ENCODE data around the gene STAT1. TPM values are rescaled to one million over a fixed set of nuclear protein-coding genes. Genes with fewer than 3 reads are reported as not detected.

Gene STAT1
- total RNA-seq, 1 donor from 2014 or later: 76.5 TPM

DNA sequence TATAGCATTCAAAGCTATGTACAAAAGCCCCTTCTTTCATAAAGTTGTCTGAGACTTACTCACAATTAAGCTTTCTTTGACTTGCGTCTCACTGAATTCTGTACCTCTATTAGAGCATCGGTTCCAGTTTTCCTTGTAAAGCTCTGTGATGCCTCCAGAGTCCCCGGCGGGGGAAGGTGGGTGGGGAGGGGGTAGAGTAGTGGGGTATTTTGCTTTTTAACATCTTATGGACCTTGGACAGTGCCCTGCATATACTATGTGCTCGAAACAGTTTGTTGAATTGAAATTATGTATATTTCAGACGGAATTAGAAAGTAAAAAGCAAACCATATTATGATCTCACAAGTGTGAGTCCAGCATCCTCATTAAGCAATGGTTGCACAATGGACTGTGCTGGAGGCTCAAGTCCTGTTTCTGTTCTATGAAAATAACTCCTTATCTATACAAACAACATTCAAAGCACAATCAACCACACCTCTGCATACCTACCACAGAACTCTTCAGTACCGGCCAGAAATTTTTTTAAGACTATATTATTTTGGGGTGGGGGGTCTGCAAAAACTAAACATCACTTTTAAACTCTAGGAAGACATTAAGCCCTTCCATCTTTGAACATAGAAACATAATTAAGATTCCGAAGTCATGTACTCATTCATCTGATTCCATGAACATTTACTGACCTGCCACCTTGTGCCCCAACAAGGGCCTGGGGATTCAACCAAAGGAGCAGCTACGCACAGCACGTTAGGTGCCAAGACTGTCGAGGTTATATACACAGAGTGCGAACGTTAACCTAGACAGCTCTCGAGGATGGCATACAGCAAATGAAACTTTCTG is 908 bp downstream of the STAT1 start:
- H3K4me1 Mint-ChIP-seq (ENCODE audit: unreplicated experiment): peaks cover 8% of the 10 kb centered on the region

DNA sequence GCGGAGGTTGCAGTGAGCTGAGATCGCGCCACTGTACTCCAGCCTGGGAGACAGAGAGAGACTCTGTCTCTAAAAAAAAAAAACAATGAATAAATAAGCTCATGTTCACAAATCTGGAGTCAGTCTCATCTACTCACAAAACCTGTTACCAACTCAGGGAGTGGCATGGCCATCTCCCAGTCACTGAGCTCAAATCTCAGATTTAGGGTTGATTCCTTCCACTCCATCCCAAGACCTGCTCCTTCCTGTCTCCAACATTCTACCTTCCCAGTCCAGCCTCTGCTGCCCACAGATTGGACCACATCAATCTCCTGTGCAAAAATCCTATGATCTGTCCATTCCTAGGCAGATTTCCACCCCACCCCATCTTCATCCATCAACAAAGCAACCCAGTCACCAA is 1.6 kb downstream of the STAT1 start:
- Mint-ChIP-seq H3K4me3 (ENCODE audit: unreplicated experiment) (no peak overlapping the region), H3K9me3 (ENCODE audit: unreplicated experiment) (no peaks in the 10 kb centered on the region), H3K4me1 (ENCODE audit: unreplicated experiment) (peaks cover 8% of the 10 kb centered on the region), H3K27me3 (ENCODE audit: unreplicated experiment) (no peaks in the 10 kb centered on the region), H3K27ac (ENCODE audit: unreplicated experiment) (no peak overlapping the region), H3K36me3 (ENCODE audit: unreplicated experiment) (peaks cover 26% of the 10 kb centered on the region)
- TF ChIP-seq, protein P1, sequence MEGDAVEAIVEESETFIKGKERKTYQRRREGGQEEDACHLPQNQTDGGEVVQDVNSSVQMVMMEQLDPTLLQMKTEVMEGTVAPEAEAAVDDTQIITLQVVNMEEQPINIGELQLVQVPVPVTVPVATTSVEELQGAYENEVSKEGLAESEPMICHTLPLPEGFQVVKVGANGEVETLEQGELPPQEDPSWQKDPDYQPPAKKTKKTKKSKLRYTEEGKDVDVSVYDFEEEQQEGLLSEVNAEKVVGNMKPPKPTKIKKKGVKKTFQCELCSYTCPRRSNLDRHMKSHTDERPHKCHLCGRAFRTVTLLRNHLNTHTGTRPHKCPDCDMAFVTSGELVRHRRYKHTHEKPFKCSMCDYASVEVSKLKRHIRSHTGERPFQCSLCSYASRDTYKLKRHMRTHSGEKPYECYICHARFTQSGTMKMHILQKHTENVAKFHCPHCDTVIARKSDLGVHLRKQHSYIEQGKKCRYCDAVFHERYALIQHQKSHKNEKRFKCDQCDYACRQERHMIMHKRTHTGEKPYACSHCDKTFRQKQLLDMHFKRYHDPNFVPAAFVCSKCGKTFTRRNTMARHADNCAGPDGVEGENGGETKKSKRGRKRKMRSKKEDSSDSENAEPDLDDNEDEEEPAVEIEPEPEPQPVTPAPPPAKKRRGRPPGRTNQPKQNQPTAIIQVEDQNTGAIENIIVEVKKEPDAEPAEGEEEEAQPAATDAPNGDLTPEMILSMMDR (IDR thresholded peaks at IDR 0.05): no peak
- DNase-seq (ENCODE audit: extremely low spot score, unreplicated experiment): no peak

More for the DNA sequence above, 908 bp downstream of the STAT1 start:
- DNase-seq (ENCODE audit: extremely low spot score, unreplicated experiment): no peak
- Mint-ChIP-seq H3K9me3 (ENCODE audit: unreplicated experiment) (no peaks in the 10 kb centered on the region), H3K36me3 (ENCODE audit: unreplicated experiment) (peaks cover 20% of the 10 kb centered on the region), H3K27ac (ENCODE audit: unreplicated experiment) (no peak overlapping the region), H3K27me3 (ENCODE audit: unreplicated experiment) (no peaks in the 10 kb centered on the region), H3K4me3 (ENCODE audit: unreplicated experiment) (no peak overlapping the region)
- TF ChIP-seq, protein P1 (IDR thresholded peaks at IDR 0.05): no peak

- H3K4me3 Mint-ChIP-seq (ENCODE audit: unreplicated experiment): no peak overlapping the region
- H3K27me3 Mint-ChIP-seq (ENCODE audit: unreplicated experiment): no peaks in the 10 kb centered on the region
- H3K36me3 Mint-ChIP-seq (ENCODE audit: unreplicated experiment): peaks cover 37% of the 10 kb centered on the region
- peaks cover 8% of the 10 kb centered on the region for H3K4me1 Mint-ChIP-seq (ENCODE audit: unreplicated experiment)
- H3K9me3 Mint-ChIP-seq (ENCODE audit: unreplicated experiment): no peaks in the 10 kb centered on the region
- TF ChIP-seq, protein P1 (IDR thresholded peaks at IDR 0.05): no peak
- no peak for DNase-seq (ENCODE audit: extremely low spot score, unreplicated experiment)
- H3K27ac Mint-ChIP-seq (ENCODE audit: unreplicated experiment): no peak overlapping the region
These were observed 2.8 kb downstream of the STAT1 start for GRCh38 chr2:191010887-191011885.

DNA sequence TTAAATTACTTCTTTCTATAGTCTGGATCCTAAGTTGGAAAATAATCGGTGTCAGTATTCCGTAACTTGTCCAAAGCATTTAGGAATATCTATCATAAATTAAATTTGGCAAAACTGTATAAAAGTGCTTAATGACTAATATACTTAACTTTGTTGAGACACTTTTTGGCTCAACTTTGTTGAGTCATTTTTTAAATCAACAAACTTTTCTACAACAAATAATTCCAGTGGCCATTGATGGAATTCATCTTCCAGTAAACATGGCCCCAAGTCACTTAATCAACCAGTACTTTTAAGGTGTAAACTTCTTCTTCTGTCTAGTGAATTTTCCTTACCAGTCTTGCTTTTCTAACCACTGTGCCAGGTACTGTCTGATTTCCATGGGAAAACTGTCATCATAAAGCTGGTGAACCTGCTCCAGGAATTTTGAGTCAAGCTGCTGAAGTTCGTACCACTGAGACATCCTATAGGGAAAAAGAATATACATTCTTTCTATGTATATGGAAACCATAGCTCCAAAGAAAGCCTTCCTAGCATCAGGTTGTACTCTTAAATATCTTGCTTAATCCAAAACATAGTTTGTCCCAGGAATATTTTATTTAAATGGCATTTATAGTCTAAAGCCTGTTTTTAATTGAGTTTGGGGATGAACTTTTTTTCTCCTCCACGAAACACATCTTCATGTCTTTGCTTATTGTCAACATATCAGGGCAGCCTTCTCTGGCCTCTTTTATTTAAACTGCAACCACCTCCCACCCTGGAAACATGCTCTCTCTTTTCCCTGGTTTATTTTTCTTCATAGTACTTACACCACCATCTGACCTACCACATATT is 4.2 kb downstream of the STAT1 start:
- Mint-ChIP-seq H3K27me3 (ENCODE audit: unreplicated experiment) (no peaks in the 10 kb centered on the region), H3K4me1 (ENCODE audit: unreplicated experiment) (peaks cover 8% of the 10 kb centered on the region), H3K36me3 (ENCODE audit: unreplicated experiment) (peaks cover 43% of the 10 kb centered on the region), H3K9me3 (ENCODE audit: unreplicated experiment) (no peaks in the 10 kb centered on the region), H3K27ac (ENCODE audit: unreplicated experiment) (no peak overlapping the region), H3K4me3 (ENCODE audit: unreplicated experiment) (no peak overlapping the region)
- TF ChIP-seq, protein P1 (IDR thresholded peaks at IDR 0.05): no peak
- no peak for DNase-seq (ENCODE audit: extremely low spot score, unreplicated experiment)
